ENCODE data around the gene CDC14A.

CDC14A gene

DNA sequence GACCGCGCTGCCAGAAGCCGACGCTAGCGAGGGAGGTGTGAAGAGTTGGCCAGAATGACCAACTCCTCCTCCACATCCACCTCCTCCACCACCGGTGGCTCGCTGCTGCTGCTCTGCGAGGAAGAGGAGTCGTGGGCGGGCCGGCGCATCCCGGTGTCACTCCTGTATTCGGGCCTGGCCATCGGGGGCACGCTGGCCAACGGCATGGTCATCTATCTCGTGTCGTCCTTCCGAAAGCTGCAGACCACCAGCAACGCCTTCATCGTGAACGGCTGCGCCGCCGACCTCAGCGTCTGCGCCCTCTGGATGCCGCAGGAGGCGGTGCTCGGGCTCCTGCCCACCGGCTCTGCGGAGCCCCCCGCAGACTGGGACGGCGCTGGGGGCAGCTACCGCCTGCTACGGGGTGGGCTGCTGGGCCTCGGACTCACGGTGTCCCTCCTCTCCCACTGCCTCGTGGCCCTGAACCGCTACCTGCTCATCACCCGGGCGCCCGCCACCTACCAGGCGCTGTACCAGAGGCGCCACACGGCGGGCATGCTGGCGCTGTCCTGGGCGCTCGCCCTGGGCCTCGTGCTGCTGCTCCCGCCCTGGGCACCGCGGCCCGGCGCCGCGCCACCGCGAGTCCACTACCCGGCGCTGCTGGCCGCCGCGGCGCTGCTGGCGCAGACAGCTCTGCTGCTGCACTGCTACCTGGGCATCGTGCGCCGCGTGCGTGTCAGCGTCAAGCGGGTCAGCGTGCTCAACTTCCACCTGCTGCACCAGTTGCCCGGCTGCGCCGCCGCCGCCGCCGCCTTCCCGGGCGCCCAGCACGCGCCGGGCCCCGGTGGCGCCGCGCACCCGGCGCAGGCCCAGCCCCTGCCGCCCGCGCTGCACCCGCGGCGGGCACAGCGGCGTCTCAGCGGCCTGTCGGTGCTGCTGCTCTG, 186.9 kb downstream of the CDC14A start:
- TF ChIP-seq, protein P1, sequence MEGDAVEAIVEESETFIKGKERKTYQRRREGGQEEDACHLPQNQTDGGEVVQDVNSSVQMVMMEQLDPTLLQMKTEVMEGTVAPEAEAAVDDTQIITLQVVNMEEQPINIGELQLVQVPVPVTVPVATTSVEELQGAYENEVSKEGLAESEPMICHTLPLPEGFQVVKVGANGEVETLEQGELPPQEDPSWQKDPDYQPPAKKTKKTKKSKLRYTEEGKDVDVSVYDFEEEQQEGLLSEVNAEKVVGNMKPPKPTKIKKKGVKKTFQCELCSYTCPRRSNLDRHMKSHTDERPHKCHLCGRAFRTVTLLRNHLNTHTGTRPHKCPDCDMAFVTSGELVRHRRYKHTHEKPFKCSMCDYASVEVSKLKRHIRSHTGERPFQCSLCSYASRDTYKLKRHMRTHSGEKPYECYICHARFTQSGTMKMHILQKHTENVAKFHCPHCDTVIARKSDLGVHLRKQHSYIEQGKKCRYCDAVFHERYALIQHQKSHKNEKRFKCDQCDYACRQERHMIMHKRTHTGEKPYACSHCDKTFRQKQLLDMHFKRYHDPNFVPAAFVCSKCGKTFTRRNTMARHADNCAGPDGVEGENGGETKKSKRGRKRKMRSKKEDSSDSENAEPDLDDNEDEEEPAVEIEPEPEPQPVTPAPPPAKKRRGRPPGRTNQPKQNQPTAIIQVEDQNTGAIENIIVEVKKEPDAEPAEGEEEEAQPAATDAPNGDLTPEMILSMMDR (IDR thresholded peaks at IDR 0.05; ENCODE audit: low read depth, low read length), result peak; percentile 20; the same call in 1 of the 2 replicates
- Histone ChIP-seq H3K27ac (no peak overlapping the region), H3K4me3 (ENCODE audit: low read depth, low read length) (peak overlapping the region; percentile 37), H3K36me3 (no peaks in the 10 kb centered on the region), H3K9me3 (ENCODE audit: severe bottlenecking) (no peaks in the 10 kb centered on the region), H3K27me3 (ENCODE audit: insufficient read depth, low read depth, severe bottlenecking) (peaks cover 27% of the 10 kb centered on the region)
- peak; percentile 21 for DNase-seq

DNA sequence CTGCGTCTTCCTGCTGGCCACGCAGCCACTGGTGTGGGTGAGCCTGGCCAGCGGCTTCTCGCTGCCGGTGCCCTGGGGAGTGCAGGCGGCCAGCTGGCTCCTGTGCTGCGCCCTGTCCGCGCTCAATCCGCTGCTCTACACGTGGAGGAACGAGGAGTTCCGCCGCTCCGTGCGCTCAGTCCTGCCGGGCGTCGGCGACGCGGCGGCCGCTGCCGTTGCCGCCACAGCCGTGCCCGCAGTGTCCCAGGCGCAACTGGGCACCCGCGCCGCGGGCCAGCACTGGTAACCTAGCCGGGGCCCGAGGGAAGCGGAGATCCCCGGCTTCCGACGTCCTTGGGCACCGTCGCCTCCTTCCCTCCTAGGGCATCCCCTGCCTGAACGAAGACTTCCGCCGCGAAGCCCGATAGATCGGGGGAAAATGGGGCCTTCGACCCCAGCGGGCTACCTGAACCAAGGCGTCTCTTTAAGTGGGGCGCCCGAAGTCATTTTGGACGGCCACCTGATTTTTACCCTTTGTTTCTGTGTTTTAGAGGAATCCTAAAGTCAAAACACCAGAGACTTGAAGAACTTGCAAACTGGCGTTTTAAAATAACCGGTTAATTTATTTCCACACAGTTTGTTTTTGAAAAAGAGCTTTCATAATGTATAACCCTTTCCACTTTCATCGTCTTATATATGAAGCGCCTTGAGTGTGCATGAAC, 187.7 kb downstream of the CDC14A start:
- TF ChIP-seq, protein P1 (IDR thresholded peaks at IDR 0.05; ENCODE audit: low read depth, low read length), result no peak
- Histone ChIP-seq H3K36me3 (no peaks in the 10 kb centered on the region), H3K4me3 (ENCODE audit: low read depth, low read length) (peak overlapping the region; percentile 37), H3K27me3 (ENCODE audit: insufficient read depth, low read depth, severe bottlenecking) (peaks cover 27% of the 10 kb centered on the region), H3K9me3 (ENCODE audit: severe bottlenecking) (no peaks in the 10 kb centered on the region), H3K27ac (no peak overlapping the region)
- DNase-seq, result peak; percentile 21

DNA sequence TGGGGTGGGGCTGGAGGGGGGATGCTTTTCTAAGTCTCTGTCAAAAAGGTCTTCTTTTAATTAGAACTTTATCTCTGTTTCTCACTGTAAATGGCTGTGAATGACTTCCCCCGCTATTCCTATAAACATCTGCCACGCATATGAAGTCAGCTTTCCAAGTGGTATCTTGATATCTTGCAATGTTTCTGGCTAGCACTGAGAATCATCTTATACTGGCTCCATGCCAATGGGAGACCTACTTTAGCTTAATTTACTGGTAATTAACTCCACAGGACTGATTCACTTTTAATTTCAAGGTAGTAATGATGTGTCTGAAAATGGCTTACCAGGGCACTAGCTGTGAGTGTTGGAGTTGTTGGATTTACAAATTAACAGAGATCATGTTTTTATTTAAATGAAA, 190.0 kb downstream of the CDC14A start:
- peaks cover 27% of the 10 kb centered on the region for H3K27me3 ChIP-seq (ENCODE audit: insufficient read depth, low read depth, severe bottlenecking)
- DNase-seq, result no peak
- H3K9me3 ChIP-seq (ENCODE audit: severe bottlenecking), result no peaks in the 10 kb centered on the region
- H3K4me3 ChIP-seq (ENCODE audit: low read depth, low read length), result no peak overlapping the region
- TF ChIP-seq, protein P1 (IDR thresholded peaks at IDR 0.05; ENCODE audit: low read depth, low read length), result no peak
- H3K36me3 ChIP-seq, result no peaks in the 10 kb centered on the region
- no peak overlapping the region for H3K27ac ChIP-seq

DNA sequence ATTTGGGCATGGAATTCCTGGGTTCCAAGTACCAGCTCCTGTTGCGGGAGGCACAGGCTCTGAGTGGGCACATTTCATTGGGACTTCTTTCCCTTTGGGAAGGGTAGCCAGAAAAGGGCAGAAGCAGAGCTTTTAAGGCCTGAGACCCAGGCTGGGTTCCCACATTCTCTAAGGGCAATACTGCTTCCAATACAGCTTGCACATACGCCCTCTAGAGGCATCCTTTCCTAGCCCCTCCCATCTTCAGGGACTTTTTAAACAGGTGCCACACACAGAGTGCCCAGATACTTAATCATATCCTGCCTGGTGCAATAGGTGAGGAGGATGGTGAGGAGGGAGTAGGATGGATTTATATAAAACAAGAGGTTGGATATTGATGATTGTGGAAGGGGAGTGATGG, 191.3 kb downstream of the CDC14A start:
- H3K4me3 ChIP-seq (ENCODE audit: low read depth, low read length), result no peak overlapping the region
- no peaks in the 10 kb centered on the region for H3K36me3 ChIP-seq
- H3K9me3 ChIP-seq (ENCODE audit: severe bottlenecking), result no peaks in the 10 kb centered on the region
- peak; percentile 36 for DNase-seq
- H3K27me3 ChIP-seq (ENCODE audit: insufficient read depth, low read depth, severe bottlenecking), result peaks cover 14% of the 10 kb centered on the region
- H3K27ac ChIP-seq, result no peak overlapping the region
- TF ChIP-seq, protein P1 (IDR thresholded peaks at IDR 0.05; ENCODE audit: low read depth, low read length), result peak; percentile 76

DNA sequence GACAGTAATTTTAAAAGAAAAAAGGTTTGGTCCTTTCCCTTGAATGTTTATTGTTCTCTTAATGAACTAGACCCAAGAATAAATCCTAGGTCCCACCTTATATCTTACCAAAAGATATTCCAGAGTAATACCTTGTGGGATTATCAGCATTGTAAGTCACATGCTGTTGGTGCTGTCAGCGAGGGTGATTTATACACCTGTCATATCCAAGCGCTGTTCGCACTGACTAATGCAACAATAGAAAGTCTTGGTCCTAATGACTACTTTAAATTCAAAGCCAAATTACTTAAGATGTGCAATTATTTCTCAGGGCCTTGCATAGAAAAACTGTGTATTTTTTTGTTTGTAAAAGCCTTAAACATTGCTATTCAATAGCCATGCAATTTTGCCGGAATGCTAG, 192.5 kb downstream of the CDC14A start:
- H3K27ac ChIP-seq, result no peak overlapping the region
- H3K9me3 ChIP-seq (ENCODE audit: severe bottlenecking), result no peaks in the 10 kb centered on the region
- H3K36me3 ChIP-seq, result no peaks in the 10 kb centered on the region
- no peak overlapping the region for H3K4me3 ChIP-seq (ENCODE audit: low read depth, low read length)
- DNase-seq, result no peak
- peaks cover 7% of the 10 kb centered on the region for H3K27me3 ChIP-seq (ENCODE audit: insufficient read depth, low read depth, severe bottlenecking)
- TF ChIP-seq, protein P1 (IDR thresholded peaks at IDR 0.05; ENCODE audit: low read depth, low read length), result no peak

Measured in WERI-Rb-1 (cell line).